Measurements from ENCODE around the gene SDHAF2. TPM values are rescaled to one million over a fixed set of nuclear protein-coding genes. Genes with fewer than 3 reads are reported as not detected.

SDHAF2 gene
- total RNA-seq, 2 donors from 2014 or later = 41.4 to 45.4 TPM

DNA sequence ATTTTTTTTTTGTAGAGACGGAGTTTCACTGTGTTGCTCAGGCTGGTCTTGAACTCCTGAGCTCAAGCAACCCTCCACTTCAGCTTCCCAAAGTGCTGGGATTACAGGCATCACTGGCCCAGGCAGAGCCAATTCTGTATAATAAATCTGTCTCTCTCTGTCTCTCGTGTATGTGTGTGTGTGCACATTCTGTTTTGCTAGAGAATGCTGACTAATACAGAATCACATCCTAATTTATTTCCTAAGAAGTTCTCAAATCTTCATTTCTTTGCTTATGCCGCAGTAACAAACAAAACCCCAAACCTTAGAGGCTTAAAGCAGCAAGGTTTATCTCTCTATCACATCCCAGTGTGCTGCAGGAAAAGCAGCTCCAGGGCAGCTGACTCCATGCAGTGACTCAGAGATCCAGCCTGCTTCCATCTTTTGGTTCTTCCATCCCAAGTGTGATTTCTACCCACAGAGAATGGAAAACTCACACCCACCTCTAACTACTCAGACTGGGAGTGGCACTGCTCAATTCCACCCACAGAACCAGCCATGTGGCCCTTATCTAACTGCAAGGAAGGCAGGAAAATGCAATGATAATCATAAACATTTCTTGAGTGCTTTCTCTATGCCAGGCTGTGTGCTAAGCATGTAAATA, 43.6 kb downstream of the SDHAF2 start:
- H3K36me3 Mint-ChIP-seq (ENCODE audit: low read depth) = peaks cover 25% of the 10 kb centered on the region
- H3K27me3 Mint-ChIP-seq (ENCODE audit: insufficient read depth) = peaks cover 3% of the 10 kb centered on the region
- TF ChIP-seq, protein P1, sequence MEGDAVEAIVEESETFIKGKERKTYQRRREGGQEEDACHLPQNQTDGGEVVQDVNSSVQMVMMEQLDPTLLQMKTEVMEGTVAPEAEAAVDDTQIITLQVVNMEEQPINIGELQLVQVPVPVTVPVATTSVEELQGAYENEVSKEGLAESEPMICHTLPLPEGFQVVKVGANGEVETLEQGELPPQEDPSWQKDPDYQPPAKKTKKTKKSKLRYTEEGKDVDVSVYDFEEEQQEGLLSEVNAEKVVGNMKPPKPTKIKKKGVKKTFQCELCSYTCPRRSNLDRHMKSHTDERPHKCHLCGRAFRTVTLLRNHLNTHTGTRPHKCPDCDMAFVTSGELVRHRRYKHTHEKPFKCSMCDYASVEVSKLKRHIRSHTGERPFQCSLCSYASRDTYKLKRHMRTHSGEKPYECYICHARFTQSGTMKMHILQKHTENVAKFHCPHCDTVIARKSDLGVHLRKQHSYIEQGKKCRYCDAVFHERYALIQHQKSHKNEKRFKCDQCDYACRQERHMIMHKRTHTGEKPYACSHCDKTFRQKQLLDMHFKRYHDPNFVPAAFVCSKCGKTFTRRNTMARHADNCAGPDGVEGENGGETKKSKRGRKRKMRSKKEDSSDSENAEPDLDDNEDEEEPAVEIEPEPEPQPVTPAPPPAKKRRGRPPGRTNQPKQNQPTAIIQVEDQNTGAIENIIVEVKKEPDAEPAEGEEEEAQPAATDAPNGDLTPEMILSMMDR (conservative IDR thresholded peaks at IDR 0.05) = no peak
- no peaks in the 10 kb centered on the region for H3K27me3 ChIP-seq (ENCODE audit: control insufficient read depth, insufficient read depth, low read length, poor library complexity, severe bottlenecking)
- peaks cover 3% of the 10 kb centered on the region for H3K4me1 ChIP-seq (ENCODE audit: control insufficient read depth, insufficient read depth, low read length)
- H3K9me3 ChIP-seq (ENCODE audit: control insufficient read depth, low read length) = no peaks in the 10 kb centered on the region
- no peak overlapping the region for H3K9ac ChIP-seq (ENCODE audit: extremely low read depth, low read length, poor library complexity, severe bottlenecking)
- no peak overlapping the region for H3K27ac ChIP-seq (ENCODE audit: low read depth, low read length)
- H3K4me3 Mint-ChIP-seq = no peak overlapping the region
- peaks cover 13% of the 10 kb centered on the region for H3K36me3 ChIP-seq (ENCODE audit: control insufficient read depth, insufficient read depth, low read length)
- DNase-seq = no peak
- no peak overlapping the region for H3K27ac Mint-ChIP-seq
- no peaks in the 10 kb centered on the region for H3K4me1 Mint-ChIP-seq
- no peaks in the 10 kb centered on the region for H3K9me3 Mint-ChIP-seq
- WGBS, 2 experiments (ENCODE audit: insufficient coverage in 1 of 2, insufficient read length in 1 of 2) = 86 to 96% methylated on average over 1 to 3 of the region's 3 CpGs
- H3K4me3 ChIP-seq (ENCODE audit: low read length) = no peak overlapping the region

DNA sequence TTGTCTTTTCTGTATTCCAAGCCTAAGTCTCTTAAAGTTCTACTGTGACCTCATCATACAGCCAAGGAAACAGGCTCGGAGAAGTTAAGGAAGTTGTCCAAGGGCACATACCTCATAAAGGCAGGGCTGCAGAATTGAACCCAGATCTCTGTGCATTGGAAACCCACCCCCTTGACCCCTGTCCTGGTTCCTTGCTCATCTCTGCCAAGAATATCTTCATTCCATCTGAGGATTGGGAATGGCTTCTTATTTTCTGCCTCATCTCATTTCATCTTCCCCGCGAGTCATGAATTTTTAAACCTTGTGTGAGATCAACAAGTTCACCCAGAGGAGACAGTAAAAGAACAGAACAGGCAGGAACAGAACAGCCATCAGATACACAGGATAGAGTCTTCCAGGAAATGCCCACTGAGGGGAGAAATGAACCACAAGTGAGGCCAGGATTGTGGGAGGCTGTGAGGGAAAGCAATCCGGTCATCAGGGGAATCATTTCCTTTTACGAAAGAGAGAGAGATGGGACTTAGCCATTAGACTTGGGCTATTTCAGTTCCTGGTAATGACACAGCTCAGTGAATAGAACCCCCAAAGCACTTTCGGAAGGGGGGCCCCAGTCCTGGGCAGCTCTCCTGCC, 44.2 kb downstream of the SDHAF2 start:
- no peak overlapping the region for H3K27ac Mint-ChIP-seq
- H3K4me3 Mint-ChIP-seq = no peak overlapping the region
- no peak for DNase-seq
- Histone ChIP-seq H3K4me3 (ENCODE audit: low read length) (no peak overlapping the region), H3K27ac (ENCODE audit: low read depth, low read length) (no peak overlapping the region), H3K27me3 (ENCODE audit: control insufficient read depth, insufficient read depth, low read length, poor library complexity, severe bottlenecking) (no peaks in the 10 kb centered on the region), H3K4me1 (ENCODE audit: control insufficient read depth, insufficient read depth, low read length) (peaks cover 3% of the 10 kb centered on the region), H3K36me3 (ENCODE audit: control insufficient read depth, insufficient read depth, low read length) (peaks cover 13% of the 10 kb centered on the region), H3K9ac (ENCODE audit: extremely low read depth, low read length, poor library complexity, severe bottlenecking) (no peak overlapping the region), H3K9me3 (ENCODE audit: control insufficient read depth, low read length) (no peaks in the 10 kb centered on the region)
- H3K36me3 Mint-ChIP-seq (ENCODE audit: low read depth) = peaks cover 23% of the 10 kb centered on the region
- peaks cover 3% of the 10 kb centered on the region for H3K27me3 Mint-ChIP-seq (ENCODE audit: insufficient read depth)
- no peaks in the 10 kb centered on the region for H3K9me3 Mint-ChIP-seq
- TF ChIP-seq, protein P1 (conservative IDR thresholded peaks at IDR 0.05) = no peak
- H3K4me1 Mint-ChIP-seq = no peaks in the 10 kb centered on the region
- 93 to 98% methylated on average over 4 to 6 of the region's 6 CpGs for WGBS, 2 experiments (ENCODE audit: insufficient coverage in 1 of 2, insufficient read length in 1 of 2)

DNA sequence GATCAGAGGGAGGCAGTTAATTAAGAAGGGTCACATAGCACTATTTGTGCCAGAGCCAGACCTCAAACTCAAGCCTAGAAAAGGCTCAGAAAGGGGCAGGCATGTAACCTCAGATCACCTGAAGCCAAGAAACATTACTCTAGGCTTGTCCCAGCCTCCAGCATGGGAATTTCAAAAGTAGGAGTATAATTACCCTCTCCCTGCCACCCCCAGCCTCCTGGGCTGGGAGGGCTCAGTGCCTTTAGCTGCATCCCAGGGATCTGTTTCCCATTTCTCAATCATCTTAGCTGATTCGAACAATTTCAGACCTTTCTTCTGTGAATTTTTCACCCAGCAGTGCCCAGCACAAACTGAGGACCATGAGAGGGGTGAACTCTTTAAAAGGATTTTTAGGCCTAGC, 45.5 kb downstream of the SDHAF2 start:
- no peak for DNase-seq
- Histone ChIP-seq H3K4me1 (ENCODE audit: control insufficient read depth, insufficient read depth, low read length) (peaks cover 3% of the 10 kb centered on the region), H3K36me3 (ENCODE audit: control insufficient read depth, insufficient read depth, low read length) (peaks cover 13% of the 10 kb centered on the region), H3K9ac (ENCODE audit: extremely low read depth, low read length, poor library complexity, severe bottlenecking) (no peak overlapping the region), H3K9me3 (ENCODE audit: control insufficient read depth, low read length) (no peaks in the 10 kb centered on the region), H3K27ac (ENCODE audit: low read depth, low read length) (no peak overlapping the region), H3K4me3 (ENCODE audit: low read length) (no peak overlapping the region), H3K27me3 (ENCODE audit: control insufficient read depth, insufficient read depth, low read length, poor library complexity, severe bottlenecking) (no peaks in the 10 kb centered on the region)
- 88 to 100% methylated on average over 1 of the region's 1 CpG for whole genome bisulfite sequencing, 2 experiments (ENCODE audit: insufficient coverage in 1 of 2, insufficient read length in 1 of 2)
- Mint-ChIP-seq H3K27me3 (ENCODE audit: insufficient read depth) (peaks cover 3% of the 10 kb centered on the region), H3K4me1 (no peaks in the 10 kb centered on the region), H3K36me3 (ENCODE audit: low read depth) (peaks cover 17% of the 10 kb centered on the region), H3K4me3 (no peak overlapping the region), H3K27ac (no peak overlapping the region), H3K9me3 (no peaks in the 10 kb centered on the region)
- TF ChIP-seq, protein P1 (conservative IDR thresholded peaks at IDR 0.05) = no peak

Data from endodermal cell (in vitro differentiated cells).